GM23338 (cell line): Measurements from ENCODE around the gene RNF214. TPM values are rescaled to one million over a fixed set of nuclear protein-coding genes. Genes with fewer than 3 reads are reported as not detected.

Experiments used
- ATAC-seq: fragments of 200-7000 bp; cut with Tn5 transposase; 3 replicates; pipeline ENCODE4 v1.9.1; 2020
- DNase-seq: peaks from one replicate; pipeline ENCODE4 v3.0.0-alpha.2; 2015; ENCODE audit warnings: low spot score
- H2AFZ ChIP-seq: fragments of 200-600 bp; sonication (generic); 2 replicates; pipeline ENCODE4 v1.8.0; 2016; ENCODE audit warnings: antibody characterized with exemption, mild to moderate bottlenecking, moderate library complexity
- H3F3A ChIP-seq: fragments of 200-600 bp; sonication (generic); replicated peaks from 2 replicates; pipeline ENCODE4 v1.8.0; 2017; ENCODE audit warnings: antibody characterized with exemption, mixed run types, low read depth
- H3K27ac ChIP-seq: fragments of 200-600 bp; sonication (generic); 2 replicates; pipeline ENCODE4 v1.6.1; 2016; ENCODE audit warnings: low read depth
- H3K27me3 ChIP-seq: fragments of 200-600 bp; sonication (generic); 2 replicates; pipeline ENCODE4 v1.8.0; 2016; ENCODE audit warnings: mild to moderate bottlenecking, mixed run types, moderate library complexity; ENCODE audit not compliant: insufficient read depth
- H3K36me3 ChIP-seq: fragments of 200-600 bp; sonication (generic); 2 replicates; pipeline ENCODE4 v1.8.0; 2016; ENCODE audit warnings: mild to moderate bottlenecking; ENCODE audit not compliant: insufficient read depth
- H3K4me1 ChIP-seq: fragments of 200-600 bp; sonication (generic); 2 replicates; pipeline ENCODE4 v1.8.0; 2016; ENCODE audit warnings: mild to moderate bottlenecking, moderate library complexity; ENCODE audit not compliant: insufficient read depth
- H3K4me2 ChIP-seq: fragments of 200-600 bp; sonication (generic); 2 replicates; pipeline ENCODE4 v1.7.1; 2017; ENCODE audit warnings: mixed run types
- H3K4me3 ChIP-seq: fragments of 200-600 bp; sonication (generic); 2 replicates; pipeline ENCODE4 v1.6.1; 2016; ENCODE audit warnings: mixed run types
- H3K79me2 ChIP-seq: fragments of 200-600 bp; sonication (generic); replicated peaks from 2 replicates; pipeline ENCODE4 v1.8.0; 2017; ENCODE audit warnings: mild to moderate bottlenecking; ENCODE audit not compliant: insufficient read depth
- H3K9me2 ChIP-seq: fragments of 200-600 bp; sonication (generic); 2 replicates; pipeline ENCODE4 v1.8.0; 2017; ENCODE audit not compliant: insufficient read depth
- H4K20me1 ChIP-seq: fragments of 200-600 bp; sonication (generic); replicated peaks from 2 replicates; pipeline ENCODE4 v1.8.0; 2017; ENCODE audit warnings: mild to moderate bottlenecking; ENCODE audit not compliant: insufficient read depth
- H3K27ac Mint-ChIP-seq: 2 replicates; pipeline ENCODE4 v1.8.0; 2020; ENCODE audit warnings: inconsistent platforms, mild to moderate bottlenecking, moderate library complexity, mixed read lengths
- H3K27me3 Mint-ChIP-seq: 3 replicates; pipeline ENCODE4 v1.8.0; 2022; ENCODE audit warnings: low read depth, mild to moderate bottlenecking, moderate library complexity, mixed read lengths, inconsistent platforms; ENCODE audit not compliant: insufficient read depth, poor library complexity
- H3K36me3 Mint-ChIP-seq: 3 replicates; pipeline ENCODE4 v1.8.0; 2021; ENCODE audit warnings: low read depth, mild to moderate bottlenecking, inconsistent platforms, moderate library complexity, mixed read lengths
- H3K4me1 Mint-ChIP-seq: 3 replicates; pipeline ENCODE4 v1.8.0; 2020; ENCODE audit warnings: mild to moderate bottlenecking, inconsistent platforms, mixed read lengths
- H3K4me3 Mint-ChIP-seq: 3 replicates; pipeline ENCODE4 v1.8.0; 2021; ENCODE audit warnings: moderate library complexity, mild to moderate bottlenecking, inconsistent platforms, mixed read lengths
- H3K9me3 Mint-ChIP-seq: 3 replicates; pipeline ENCODE4 v1.8.0; 2020; ENCODE audit warnings: moderate library complexity, mild to moderate bottlenecking, inconsistent platforms, mixed read lengths
- CREB1 ChIP-seq: fragments of 250-450 bp; sonication (Bioruptor Pico); IDR thresholded peaks from 2 replicates; pipeline ENCODE4 v1.5.0; 2020; ENCODE audit warnings: low read depth, mild to moderate bottlenecking, moderate library complexity
- CTCF ChIP-seq, 2 experiments: fragments of 200-600 bp in 1 of 2; sonication (generic) in 1 of 2; conservative IDR thresholded peaks; 2 replicates each; pipeline versions ENCODE4 v1.5.1 to v1.6.1; 2016 to 2017; ENCODE audit warnings: antibody characterized with exemption in 2 of 2, low read depth in 2 of 2, mild to moderate bottlenecking in 2 of 2, moderate library complexity in 1 of 2
- ETS1 ChIP-seq: IDR thresholded peaks from 2 replicates; pipeline ENCODE4 v1.6.1; 2016; ENCODE audit warnings: antibody characterized with exemption
- EZH2 ChIP-seq: fragments of 200-600 bp; sonication (generic); IDR thresholded peaks from one replicate; pipeline ENCODE4 v1.8.0; 2017; ENCODE audit warnings: antibody characterized with exemption, mild to moderate bottlenecking, low read depth; ENCODE audit not compliant: unreplicated experiment
- EZH2phosphoT487 ChIP-seq: fragments of 200-600 bp; sonication (generic); IDR thresholded peaks from one replicate; pipeline ENCODE4 v1.8.1; 2018; ENCODE audit warnings: antibody characterized with exemption; ENCODE audit not compliant: unreplicated experiment
- NANOG ChIP-seq: IDR thresholded peaks from 2 replicates; pipeline ENCODE4 v1.6.1; 2016; ENCODE audit warnings: antibody characterized with exemption, borderline replicate concordance
- REST ChIP-seq: IDR thresholded peaks from one replicate; pipeline ENCODE4 v1.6.1; 2018; ENCODE audit warnings: antibody characterized with exemption; ENCODE audit not compliant: unreplicated experiment
- STAT1 ChIP-seq: IDR thresholded peaks from one replicate; pipeline ENCODE4 v1.6.1; 2016; ENCODE audit warnings: antibody characterized with exemption; ENCODE audit not compliant: unreplicated experiment
- ZNF114 ChIP-seq: fragments of 250-450 bp; sonication (Bioruptor Pico); IDR thresholded peaks from 2 replicates; pipeline ENCODE4 v1.5.0; 2020; ENCODE audit warnings: mild to moderate bottlenecking, moderate library complexity
- ZNF331 ChIP-seq: fragments of 250-450 bp; sonication (Bioruptor Pico); IDR thresholded peaks from 2 replicates; pipeline ENCODE4 v1.5.0; 2020; ENCODE audit warnings: low read depth, mild to moderate bottlenecking, moderate library complexity
- ZNF462 ChIP-seq: fragments of 250-450 bp; sonication (Bioruptor Pico); IDR thresholded peaks from 2 replicates; pipeline ENCODE4 v1.5.0; 2020; ENCODE audit warnings: mild to moderate bottlenecking, moderate library complexity
- polyA plus RNA-seq: library from polyadenylated mRNA; unstranded; fragments of >200 nt; fragmentation: Nextera tagmentation; extraction: Ambion mirVana; gene quantifications from 2 replicates; pipeline ENCODE4 v1.2.1, GENCODE V29; 2016
- total RNA-seq: library from RNA; depleted of rRNA; stranded (reverse); fragments of >200 nt; shearing (Covaris generic); gene quantifications from 2 replicates; pipeline ENCODE4 v1.2.3, GENCODE V29; 2014

RNF214 gene
- total and polyA plus RNA-seq, 2 experiments from 2014 or later = 19.4 to 28.4 TPM

- Histone ChIP-seq H2AFZ (no peak overlapping the region), H4K20me1 (peaks cover 4% of the 10 kb centered on the region), H3K79me2 (no peaks in the 10 kb centered on the region), H3K27ac (no peak overlapping the region), H3K27me3 (no peaks in the 10 kb centered on the region), H3K9me2 (no peaks in the 10 kb centered on the region), H3K4me1 (no peaks in the 10 kb centered on the region), H3K4me2 (no peak overlapping the region), H3F3A (no peaks in the 10 kb centered on the region), H3K4me3 (no peak overlapping the region), H3K36me3 (0 out of 2 replicates have a peak, but pooled peaks cover 6% of the 10 kb centered on the region)
- Mint-ChIP-seq H3K9me3 (no peaks in the 10 kb centered on the region), H3K36me3 (peaks cover 32% of the 10 kb centered on the region), H3K27ac (peak overlapping the region; percentile 6; the same call in 1 of the 2 replicates), H3K27me3 (peaks cover 8% of the 10 kb centered on the region), H3K4me1 (no peaks in the 10 kb centered on the region), H3K4me3 (no peak overlapping the region; the same call in 2 of the 3 replicates)
- TF ChIP-seq EZH2 (no peak), REST (no peak), NANOG (no peak), CREB1 (CRISPR knock-in tag) (no peak), EZH2phosphoT487 (no peak), ZNF114 (CRISPR knock-in tag) (no peak), ZNF462 (CRISPR knock-in tag) (no peak), CTCF (conservative IDR thresholded peaks at IDR 0.05; ENCODE audit: low read depth in 2 of 2) (no peak), STAT1 (no peak), ZNF331 (CRISPR knock-in tag) (no peak), ETS1 (no peak)
- ATAC-seq (no peak), DNase-seq (no peak)
These were observed 17.9 kb upstream of the RNF214 start for GRCh38 chr11:117214404-117215110.
